HEK293 (cell line): ENCODE data around the gene RAB3IP.

Experiments used
- CTCF ChIA-PET: fragments of 350-600 bp; formaldehyde crosslinking; extraction: SDS; loops from one replicate; lab custom pipeline; 2021; ENCODE audit warnings: antibody characterized with exemption; lab: Yijun Ruan, JAX
- POLR2A ChIA-PET: fragments of 300-600 bp; formaldehyde crosslinking; extraction: SDS; loops from one replicate; lab custom pipeline; 2020; ENCODE audit warnings: antibody characterized with exemption, inconsistent platforms; lab: Yijun Ruan, JAX
- H3K27ac ChIP-seq: fragments of 200-500 bp; sonication (Bioruptor generic); 2 replicates; pipeline ENCODE4 v1.5.1; 2014; ENCODE audit warnings: low read depth, low read length, control low read depth, inconsistent platforms; ENCODE audit errors: extremely low read depth
- H3K36me3 ChIP-seq, 2 experiments: fragments of 200-500 bp in 1 of 2; sonication (Bioruptor generic) in 1 of 2; 1 replicate in 1 of 2; 2 replicates in 1 of 2; pipeline ENCODE4 v1.5.1; 2014 to 2017; ENCODE audit warnings: inconsistent platforms in 2 of 2, low read length in 2 of 2; ENCODE audit not compliant: control insufficient read depth in 2 of 2, insufficient read depth in 1 of 2
- H3K4me1 ChIP-seq: fragments of 200-500 bp; sonication (Bioruptor generic); 2 replicates; pipeline ENCODE4 v1.5.1; 2014; ENCODE audit warnings: mild to moderate bottlenecking, low read length, inconsistent platforms; ENCODE audit not compliant: control insufficient read depth, insufficient read depth
- H3K4me3 ChIP-seq: 2 replicates; pipeline ENCODE4 v1.5.1; 2011; ENCODE audit warnings: low read depth, mild to moderate bottlenecking, control low read depth, low read length, moderate library complexity
- H3K9me3 ChIP-seq: fragments of 200-500 bp; sonication (Bioruptor generic); 2 replicates; pipeline ENCODE4 v1.5.1; 2014; ENCODE audit warnings: low read depth, low read length, inconsistent platforms; ENCODE audit not compliant: control insufficient read depth, insufficient read depth
- GLIS2 ChIP-seq: fragments of 450-650 bp; formaldehyde crosslinking; IDR thresholded peaks from 2 replicates; pipeline ENCODE4 v1.5.1; 2016; ENCODE audit warnings: missing biosample characterization, missing genetic modification characterization
- HIC1 ChIP-seq: fragments of 450-650 bp; formaldehyde crosslinking; IDR thresholded peaks from 2 replicates; pipeline ENCODE4 v1.5.1; 2016; ENCODE audit warnings: missing biosample characterization, missing genetic modification characterization
- INSM2 ChIP-seq: fragments of 450-650 bp; formaldehyde crosslinking; IDR thresholded peaks from 2 replicates; pipeline ENCODE4 v1.5.1; 2016; ENCODE audit warnings: missing biosample characterization, missing genetic modification characterization
- KLF9 ChIP-seq: fragments of 450-650 bp; formaldehyde crosslinking; IDR thresholded peaks from 2 replicates; pipeline ENCODE4 v1.5.1; 2016; ENCODE audit warnings: missing biosample characterization, missing genetic modification characterization, low read depth
- REST ChIP-seq: fragments of 450-650 bp; formaldehyde crosslinking; IDR thresholded peaks from 2 replicates; pipeline ENCODE4 v1.5.1; 2016; ENCODE audit warnings: missing biosample characterization, missing genetic modification characterization
- SP2 ChIP-seq: fragments of 450-650 bp; formaldehyde crosslinking; IDR thresholded peaks from 2 replicates; pipeline ENCODE4 v1.5.1; 2016; ENCODE audit warnings: missing biosample characterization, missing genetic modification characterization
- ZBTB21 ChIP-seq: fragments of 450-650 bp; formaldehyde crosslinking; IDR thresholded peaks from 2 replicates; pipeline ENCODE4 v1.5.1; 2017; ENCODE audit warnings: missing biosample characterization, missing genetic modification characterization
- ZBTB44 ChIP-seq: fragments of 450-650 bp; IDR thresholded peaks from 2 replicates; pipeline ENCODE4 v1.5.1; 2018; ENCODE audit warnings: missing biosample characterization, mild to moderate bottlenecking, missing genetic modification characterization
- ZEB2 ChIP-seq: fragments of 450-650 bp; formaldehyde crosslinking; IDR thresholded peaks from 2 replicates; pipeline ENCODE4 v1.5.1; 2016; ENCODE audit warnings: missing biosample characterization, missing genetic modification characterization
- ZIC2 ChIP-seq: fragments of 450-650 bp; formaldehyde crosslinking; IDR thresholded peaks from 2 replicates; pipeline ENCODE4 v1.5.1; 2016; ENCODE audit warnings: missing biosample characterization, missing genetic modification characterization
- ZNF10 ChIP-seq: fragments of 450-650 bp; formaldehyde crosslinking; IDR thresholded peaks from 2 replicates; pipeline ENCODE4 v1.5.1; 2017; ENCODE audit warnings: missing biosample characterization, missing genetic modification characterization
- ZNF2 ChIP-seq: fragments of 450-650 bp; formaldehyde crosslinking; IDR thresholded peaks from 2 replicates; pipeline ENCODE4 v1.5.1; 2016; ENCODE audit warnings: missing biosample characterization, missing genetic modification characterization
- ZNF202 ChIP-seq: fragments of 450-650 bp; formaldehyde crosslinking; IDR thresholded peaks from 2 replicates; pipeline ENCODE4 v1.5.1; 2016; ENCODE audit warnings: missing biosample characterization, missing genetic modification characterization, borderline replicate concordance
- ZNF274 ChIP-seq, 2 experiments: fragments of 200-500 bp in 1 of 2; fragments of 450-650 bp in 1 of 2; sonication (Bioruptor generic) in 1 of 2; formaldehyde crosslinking in 1 of 2; IDR thresholded peaks; 2 replicates each; pipeline versions ENCODE4 v1.5.1 to v1.6.1; 2014 to 2016; ENCODE audit warnings: borderline replicate concordance in 1 of 2, inconsistent platforms in 1 of 2, low read length in 1 of 2, missing biosample characterization in 1 of 2, missing genetic modification characterization in 1 of 2
- ZNF398 ChIP-seq: fragments of 450-650 bp; formaldehyde crosslinking; IDR thresholded peaks from 2 replicates; pipeline ENCODE4 v1.5.1; 2017; ENCODE audit warnings: missing biosample characterization, missing genetic modification characterization
- ZNF510 ChIP-seq: fragments of 450-650 bp; formaldehyde crosslinking; IDR thresholded peaks from 2 replicates; pipeline ENCODE4 v1.5.1; 2018; ENCODE audit warnings: mild to moderate bottlenecking, missing genetic modification characterization, missing biosample characterization; ENCODE audit not compliant: insufficient replicate concordance
- ZNF514 ChIP-seq: fragments of 450-650 bp; formaldehyde crosslinking; IDR thresholded peaks from 2 replicates; pipeline ENCODE4 v1.5.1; 2016; ENCODE audit warnings: missing biosample characterization, missing genetic modification characterization
- ZNF596 ChIP-seq: fragments of 450-650 bp; IDR thresholded peaks from 2 replicates; pipeline ENCODE4 v1.5.0; 2018; ENCODE audit warnings: missing biosample characterization, mild to moderate bottlenecking, missing genetic modification characterization, moderate library complexity
- ZNF624 ChIP-seq: fragments of 450-650 bp; formaldehyde crosslinking; IDR thresholded peaks from 2 replicates; pipeline ENCODE4 v1.5.1; 2017; ENCODE audit warnings: missing biosample characterization, missing genetic modification characterization
- ZNF704 ChIP-seq: fragments of 450-650 bp; formaldehyde crosslinking; IDR thresholded peaks from 2 replicates; pipeline ENCODE4 v1.5.1; 2016; ENCODE audit warnings: missing biosample characterization, missing genetic modification characterization
- ZNF76 ChIP-seq: fragments of 450-650 bp; formaldehyde crosslinking; IDR thresholded peaks from 2 replicates; pipeline ENCODE4; 2016; ENCODE audit warnings: low read depth, missing biosample characterization, missing genetic modification characterization, borderline replicate concordance

RAB3IP gene

GRCh38 chr12:69738351-69739286 is at the start of gene RAB3IP:
RAB3IP (plus strand) TSS chr12:69738860; CDS start chr12:69755409, 16,549 bp downstream.
- Histone ChIP-seq H3K36me3 (no peaks in the 10 kb centered on the region), H3K4me3 (peak within 1 kb of the TSS; percentile 92), H3K27ac (peak within 1 kb of the TSS; percentile 87), H3K9me3 (no peaks in the 10 kb centered on the region), H3K4me1 (peaks cover 2% of the 10 kb centered on the region; the same call in 1 of the 2 replicates)
- POLR2A ChIA-PET: interaction anchor here (0.6 to 0.8 kb wide), 2 partner anchors 9 to 153 kb away, joined by 3 to 4 read pairs; no protein-coding TSS in a partner anchor
- CTCF ChIA-PET: interaction anchor here (0.6 to 1.1 kb wide), 6 partner anchors 9 to 99 kb away, joined by 3 to 6 read pairs (median 3); no protein-coding TSS in a partner anchor
- TF ChIP-seq ZNF398 (tag by site-specific recombination) (peak; percentile 22; the same call in 1 of the 2 replicates), HIC1 (tag by site-specific recombination) (no peak), ZNF274 (IDR thresholded peaks at IDR 0.05; ENCODE audit: low read length) (no peak), ZNF274 (tag by site-specific recombination; IDR thresholded peaks at IDR 0.05; ENCODE audit: borderline replicate concordance) (no peak), ZBTB21 (tag by site-specific recombination) (no peak), ZNF76 (peak; percentile 32; the same call in 1 of the 2 replicates), REST (tag by site-specific recombination) (no peak), ZBTB44 (tag by site-specific recombination) (no peak), ZNF2 (0 out of 2 replicates have a peak, but pooled peaks have one; percentile 43), ZNF202 (tag by site-specific recombination) (no peak), ZNF10 (tag by site-specific recombination) (peak; percentile 22; the same call in 1 of the 2 replicates), SP2 (peak; percentile 46), ZNF596 (tag by site-specific recombination) (0 out of 2 replicates have a peak, but pooled peaks have one; percentile 4), ZNF624 (tag by site-specific recombination) (no peak), ZNF514 (no peak), KLF9 (tag by site-specific recombination) (peak; percentile 68; the same call in 1 of the 2 replicates), GLIS2 (peak; percentile 58), ZEB2 (tag by site-specific recombination) (peak; percentile 80; the same call in 1 of the 2 replicates), ZNF704 (no peak), INSM2 (tag by site-specific recombination) (no peak), ZNF510 (no peak), ZIC2 (tag by site-specific recombination) (0 out of 2 replicates have a peak, but pooled peaks have one; percentile 16)
